ENCODE data around the gene ASIC3.

The ASIC3 gene

GRCh38 chr7:151056666-151057505, 8.6 kb downstream of the ASIC3 start:
- in situ Hi-C loops (cut with MboI; ENCODE audit: low sequenced_read_pairs), result no loop called here

DNA sequence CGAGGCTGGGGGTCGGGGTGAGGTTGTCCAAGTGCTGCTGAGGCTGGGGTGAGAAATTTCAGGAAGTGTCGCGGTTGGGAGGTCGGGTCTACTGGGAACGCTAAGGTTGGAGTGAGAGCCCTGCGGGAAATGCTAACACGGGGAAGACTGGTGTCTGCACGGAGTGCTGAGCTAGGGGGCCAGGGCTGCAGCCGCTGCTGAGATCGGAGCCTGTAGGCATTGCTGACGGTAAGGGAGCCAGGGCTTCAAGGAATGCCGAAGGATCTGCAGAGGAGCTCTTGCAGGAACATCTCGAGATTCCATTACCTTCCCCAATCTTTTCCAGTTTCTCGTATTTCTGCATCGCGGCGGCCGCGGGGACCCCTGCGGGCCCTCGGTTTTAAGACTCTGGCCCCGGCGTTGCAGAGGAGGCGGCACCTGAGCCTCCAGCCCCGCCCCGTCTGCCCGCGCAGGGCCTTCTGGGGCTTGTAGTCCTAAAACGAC, 9.2 kb downstream of the ASIC3 start, which contains the start of gene CDK5:
Gene CDK5 (minus strand): TSS at position 392 of the 483 bp plus-strand sequence. CDS start 49 bp downstream, at position 343.
- in situ Hi-C loops (cut with MboI; ENCODE audit: low sequenced_read_pairs), result no loop called here

DNA sequence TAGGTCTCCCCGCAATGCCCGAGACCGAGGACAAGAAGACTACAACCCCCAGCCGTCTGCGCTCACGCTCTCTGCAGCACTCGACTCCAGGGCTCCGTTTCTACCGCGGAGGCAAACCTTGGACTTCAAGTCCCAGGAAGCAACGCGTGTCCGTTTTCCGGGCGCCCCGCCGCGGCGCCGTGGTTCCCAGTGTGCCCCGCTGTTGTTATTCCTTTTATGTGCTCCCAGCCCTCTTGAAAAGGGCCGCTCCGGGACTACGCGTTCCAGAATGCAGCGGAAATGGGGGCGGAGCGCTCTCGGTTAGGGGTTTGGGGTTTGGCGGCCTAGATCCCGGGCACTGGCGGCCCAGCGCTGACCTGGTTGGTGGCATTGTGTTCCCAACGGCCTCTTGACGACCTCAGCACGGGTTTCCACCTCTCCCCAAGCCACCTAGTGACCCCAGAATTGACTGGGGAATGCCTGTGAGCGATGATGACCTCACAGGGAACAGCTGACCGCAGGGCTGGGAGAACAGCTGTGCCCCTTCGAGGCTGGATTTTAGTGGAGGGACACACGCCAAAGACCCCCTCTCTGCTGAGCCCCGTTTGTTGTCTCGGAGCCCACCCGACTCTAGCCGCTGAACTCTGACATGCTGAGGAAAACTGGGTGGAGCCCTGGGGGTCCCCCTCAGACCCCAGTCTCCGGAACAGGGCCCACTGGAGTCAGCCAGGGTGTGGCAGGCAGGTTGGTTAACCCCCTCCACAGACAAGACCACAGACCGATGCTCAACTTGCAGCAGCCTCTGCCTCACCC, 9.9 kb downstream of the ASIC3 start:
- in situ Hi-C loops (cut with MboI; ENCODE audit: low sequenced_read_pairs), result no loop called here

GRCh38 chr7:151058781-151059366, 10.5 kb downstream of the ASIC3 start:
- in situ Hi-C loops (cut with MboI; ENCODE audit: low sequenced_read_pairs), result no loop called here

DNA sequence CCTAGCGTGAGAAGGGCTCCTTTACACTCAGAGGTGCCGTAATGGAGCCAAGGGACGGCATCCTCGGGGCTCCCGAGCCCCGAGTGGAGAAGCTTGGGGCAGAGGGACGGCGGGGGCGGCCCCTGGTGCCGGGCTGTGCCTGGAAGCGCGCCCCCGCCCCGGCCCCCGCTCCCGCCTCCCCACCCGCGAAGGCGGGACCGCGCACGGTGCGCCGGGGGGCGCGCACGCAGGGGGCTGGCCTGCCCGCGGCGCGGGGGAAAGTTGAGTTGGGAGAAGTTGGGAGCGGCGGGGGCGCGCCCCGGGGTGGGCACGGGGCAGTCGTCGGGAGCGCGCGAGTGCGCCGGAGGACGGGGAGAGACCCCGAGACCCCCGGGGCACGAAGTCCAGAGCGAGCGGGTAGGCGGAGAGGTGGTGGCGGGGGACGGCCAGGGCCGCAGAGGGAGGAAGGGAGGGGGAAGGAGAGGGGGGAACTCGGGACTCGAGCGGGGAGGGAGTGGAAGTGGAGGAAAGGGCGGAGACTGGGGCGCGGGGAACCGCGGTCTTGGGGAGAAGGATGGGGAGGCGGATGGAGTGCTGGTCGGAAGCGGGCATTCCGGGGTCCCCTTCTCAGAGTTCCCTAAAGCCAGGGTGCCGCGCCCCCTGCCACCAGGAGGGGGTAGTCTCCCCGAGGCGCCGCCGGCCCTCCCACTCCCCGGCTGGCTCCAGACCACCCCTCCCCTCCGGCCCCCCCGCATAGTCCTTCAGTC, 11.2 kb downstream of the ASIC3 start, which contains the start of gene SLC4A2:
Gene SLC4A2 (plus strand): TSS at position 223 of the 746 bp plus-strand sequence. CDS start 2,399 bp downstream, outside the sequence.
- in situ Hi-C loops (cut with MboI; ENCODE audit: low sequenced_read_pairs), result no loop called here

DNA sequence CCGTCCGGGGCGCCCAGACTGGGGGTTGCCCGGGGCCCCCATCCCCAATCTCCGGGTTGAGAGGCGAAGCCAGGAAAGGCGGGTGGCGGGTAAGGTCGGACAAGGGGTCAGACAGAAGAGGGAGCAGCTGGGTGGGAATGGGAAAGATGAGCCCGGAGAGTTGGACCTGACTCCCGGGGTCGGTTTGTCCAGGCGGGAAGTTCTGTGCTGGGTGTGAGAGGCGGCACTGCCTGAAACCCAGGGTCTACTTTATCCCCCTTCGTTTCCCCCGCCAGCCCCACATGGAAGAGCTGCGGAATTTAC, 11.7 kb downstream of the ASIC3 start:
- in situ Hi-C loops (cut with MboI; ENCODE audit: low sequenced_read_pairs), result no loop called here

- in situ Hi-C loops (cut with MboI; ENCODE audit: low sequenced_read_pairs), result no loop called here
Observed at GRCh38 chr7:151060416-151061212, 12.3 kb downstream of the ASIC3 start.

GRCh38 chr7:151061213-151062110, 13.1 kb downstream of the ASIC3 start:
- in situ Hi-C loops (cut with MboI; ENCODE audit: low sequenced_read_pairs), result no loop called here

DNA sequence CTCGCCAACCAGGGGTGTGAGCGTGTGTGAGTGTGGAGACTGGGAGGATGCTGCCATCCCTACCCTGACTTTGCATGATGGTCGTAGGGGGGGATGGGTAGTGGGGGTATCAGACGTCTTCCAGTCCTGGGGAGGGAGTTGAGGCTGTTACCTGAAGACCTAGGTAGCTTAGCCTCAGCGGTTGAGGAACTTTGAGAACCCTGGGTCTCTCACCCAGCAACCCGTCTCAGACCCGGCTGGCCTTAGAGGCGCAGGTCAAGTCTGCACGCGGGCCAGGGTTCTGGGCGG, 13.7 kb downstream of the ASIC3 start:
- in situ Hi-C loops (cut with MboI; ENCODE audit: low sequenced_read_pairs), result no loop called here

- in situ Hi-C loops (cut with MboI; ENCODE audit: low sequenced_read_pairs), result no loop called here
Observed at GRCh38 chr7:151062399-151063211, 14.3 kb downstream of the ASIC3 start.

- in situ Hi-C loops (cut with MboI; ENCODE audit: low sequenced_read_pairs), result no loop called here
Observed at GRCh38 chr7:151063212-151063561, 14.9 kb downstream of the ASIC3 start.

- in situ Hi-C loops (cut with MboI; ENCODE audit: low sequenced_read_pairs), result no loop called here
Observed at GRCh38 chr7:151064454-151064853, 16.1 kb downstream of the ASIC3 start.

DNA sequence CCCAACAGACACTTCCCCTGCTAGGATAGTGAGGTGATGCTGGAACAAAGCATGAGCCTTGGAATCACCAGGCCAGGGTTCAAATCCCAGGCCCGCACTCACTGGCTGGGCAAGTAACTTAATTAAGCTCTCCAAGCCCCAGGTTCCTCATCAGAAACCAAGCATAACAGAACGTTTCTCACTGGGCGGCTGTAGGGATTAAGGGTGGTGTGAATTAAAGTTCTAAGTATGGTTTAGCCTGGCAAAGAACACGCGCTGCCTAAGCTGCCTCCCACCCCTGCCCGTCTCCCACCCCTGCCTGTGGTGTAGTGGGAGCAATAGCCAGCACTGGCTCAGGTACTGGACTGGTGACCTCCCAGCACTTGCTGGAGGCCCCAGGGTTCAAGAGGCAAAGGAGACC, 16.7 kb downstream of the ASIC3 start:
- in situ Hi-C loops (cut with MboI; ENCODE audit: low sequenced_read_pairs), result no loop called here

DNA sequence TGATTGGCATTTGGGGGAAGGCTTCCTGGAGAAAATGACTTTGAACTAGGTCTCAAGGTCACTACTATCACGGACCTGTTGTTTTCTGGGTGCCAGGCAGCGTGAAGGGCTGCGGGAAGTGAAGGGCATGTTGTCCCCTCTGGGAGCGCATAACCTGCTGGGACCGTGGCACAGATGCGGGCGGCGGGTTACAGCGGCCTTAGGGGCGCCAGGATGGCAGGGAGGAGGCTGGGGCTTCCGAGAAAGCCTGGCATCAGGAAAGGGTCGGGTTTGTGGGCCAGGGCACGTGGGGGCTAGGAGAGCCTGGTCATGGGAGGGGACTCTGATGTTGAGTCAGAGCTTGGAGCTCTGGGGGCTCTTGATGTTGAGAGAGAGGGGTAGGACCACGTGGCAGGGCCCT, 17.2 kb downstream of the ASIC3 start:
- in situ Hi-C loops (cut with MboI; ENCODE audit: low sequenced_read_pairs), result no loop called here

DNA sequence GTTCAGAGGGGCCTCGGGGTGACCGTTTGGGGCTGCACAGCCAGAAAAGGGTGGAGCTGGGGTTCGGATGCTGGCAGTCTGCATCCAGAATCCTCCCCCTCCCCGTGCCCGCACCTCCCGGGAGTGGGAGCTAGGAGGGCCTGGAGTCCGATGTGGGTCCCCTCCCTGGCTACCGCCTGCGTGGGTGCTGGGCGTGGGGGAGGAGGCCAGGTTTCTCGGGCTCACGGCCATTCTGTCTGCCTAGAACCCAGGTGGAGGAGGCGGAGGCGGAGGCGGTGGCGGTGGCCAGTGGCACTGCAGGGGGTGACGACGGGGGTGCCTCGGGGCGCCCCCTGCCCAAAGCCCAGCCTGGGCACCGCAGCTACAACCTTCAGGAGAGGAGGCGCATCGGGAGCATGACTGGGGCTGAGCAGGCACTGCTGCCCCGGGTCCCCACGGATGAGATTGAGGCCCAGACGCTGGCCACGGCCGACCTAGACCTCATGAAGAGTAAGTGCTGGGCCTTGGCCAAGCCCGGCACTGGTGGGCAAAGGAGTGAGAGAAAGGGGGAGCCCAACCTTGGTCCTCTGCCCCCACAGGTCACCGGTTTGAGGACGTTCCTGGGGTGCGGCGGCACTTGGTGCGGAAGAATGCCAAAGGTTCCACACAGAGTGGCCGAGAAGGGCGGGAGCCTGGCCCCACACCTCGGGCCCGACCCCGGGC, 18.1 kb downstream of the ASIC3 start:
- in situ Hi-C loops (cut with MboI; ENCODE audit: low sequenced_read_pairs), result no loop called here

- in situ Hi-C loops (cut with MboI; ENCODE audit: low sequenced_read_pairs), result no loop called here
Observed at GRCh38 chr7:151068069-151068773, 19.9 kb downstream of the ASIC3 start.

DNA sequence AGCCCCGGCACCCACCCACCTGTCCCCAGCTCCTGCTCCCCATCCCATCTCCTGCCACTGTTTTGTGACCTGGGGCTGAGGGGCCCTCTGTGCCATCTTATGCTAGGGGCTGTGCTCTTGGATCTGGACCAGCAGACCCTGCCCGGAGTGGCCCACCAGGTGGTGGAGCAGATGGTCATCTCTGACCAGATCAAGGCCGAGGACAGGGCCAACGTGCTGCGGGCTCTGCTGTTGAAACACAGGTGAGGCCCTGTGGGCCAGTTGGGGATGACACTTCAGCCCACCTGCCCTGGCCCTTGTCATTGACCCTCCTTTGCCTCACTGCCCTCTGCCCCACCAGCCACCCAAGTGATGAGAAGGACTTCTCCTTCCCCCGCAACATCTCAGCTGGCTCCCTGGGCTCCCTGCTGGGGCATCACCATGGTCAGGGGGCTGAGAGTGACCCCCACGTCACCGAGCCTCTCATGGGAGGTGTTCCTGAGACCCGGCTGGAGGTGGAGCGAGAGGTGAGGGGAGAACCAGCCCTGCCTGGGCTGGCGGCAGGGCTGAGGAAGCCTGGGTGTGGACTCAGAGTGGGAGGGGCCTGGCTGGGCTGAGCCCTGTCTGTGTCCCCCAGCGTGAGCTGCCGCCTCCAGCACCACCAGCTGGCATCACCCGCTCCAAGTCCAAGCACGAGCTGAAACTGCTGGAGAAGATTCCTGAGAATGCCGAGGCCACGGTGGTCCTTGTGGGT, 21.7 kb downstream of the ASIC3 start:
- in situ Hi-C loops (cut with MboI; ENCODE audit: low sequenced_read_pairs), result no loop called here

Data from hTERT RPE-1 (cell line).